CD4-positive, alpha-beta T cell treated with Interleukin-15 for 1 hour (primary cell): ENCODE data around the gene SEPTIN12.
"Not testable (repeated sequence)": the region's sequence is repeated elsewhere in the genome, so short reads cannot be mapped to it uniquely, and the experiment has no call there.

Experiments used
- DNase-seq: peaks from one replicate; pipeline ENCODE4 v3.0.0-alpha.2; 2020

Gene SEPTIN12

GRCh38 chr16:4750896-4751295, 37.2 kb downstream of the SEPTIN12 start:
- no peak for DNase-seq

DNA sequence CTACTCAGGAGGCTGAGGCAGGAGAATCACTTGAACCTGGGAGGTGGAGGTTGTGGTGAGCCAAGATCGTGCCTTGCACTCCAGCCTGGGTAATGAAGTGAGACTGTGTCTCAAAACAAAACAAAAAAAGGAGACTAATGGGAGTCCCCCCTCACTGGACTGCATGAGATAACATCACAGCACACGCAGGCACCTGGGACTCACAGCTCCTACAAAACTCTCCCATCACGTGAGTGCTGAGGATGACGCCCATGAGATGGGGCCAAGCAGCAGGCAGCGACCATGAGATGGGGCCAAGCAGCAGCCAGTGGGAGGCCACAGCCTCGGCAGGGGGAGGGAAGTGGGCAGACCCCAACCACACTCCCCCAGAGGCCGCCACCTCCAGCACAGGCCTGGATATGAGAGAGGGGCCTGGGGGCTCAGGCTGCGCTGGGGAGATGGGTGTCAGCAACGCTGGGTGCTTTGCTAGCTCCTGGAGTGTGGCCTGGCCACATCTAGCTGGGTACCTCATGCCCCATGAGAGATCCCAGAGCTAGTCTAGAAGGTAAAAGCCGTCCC, 38.4 kb downstream of the SEPTIN12 start:
- no peak for DNase-seq

DNA sequence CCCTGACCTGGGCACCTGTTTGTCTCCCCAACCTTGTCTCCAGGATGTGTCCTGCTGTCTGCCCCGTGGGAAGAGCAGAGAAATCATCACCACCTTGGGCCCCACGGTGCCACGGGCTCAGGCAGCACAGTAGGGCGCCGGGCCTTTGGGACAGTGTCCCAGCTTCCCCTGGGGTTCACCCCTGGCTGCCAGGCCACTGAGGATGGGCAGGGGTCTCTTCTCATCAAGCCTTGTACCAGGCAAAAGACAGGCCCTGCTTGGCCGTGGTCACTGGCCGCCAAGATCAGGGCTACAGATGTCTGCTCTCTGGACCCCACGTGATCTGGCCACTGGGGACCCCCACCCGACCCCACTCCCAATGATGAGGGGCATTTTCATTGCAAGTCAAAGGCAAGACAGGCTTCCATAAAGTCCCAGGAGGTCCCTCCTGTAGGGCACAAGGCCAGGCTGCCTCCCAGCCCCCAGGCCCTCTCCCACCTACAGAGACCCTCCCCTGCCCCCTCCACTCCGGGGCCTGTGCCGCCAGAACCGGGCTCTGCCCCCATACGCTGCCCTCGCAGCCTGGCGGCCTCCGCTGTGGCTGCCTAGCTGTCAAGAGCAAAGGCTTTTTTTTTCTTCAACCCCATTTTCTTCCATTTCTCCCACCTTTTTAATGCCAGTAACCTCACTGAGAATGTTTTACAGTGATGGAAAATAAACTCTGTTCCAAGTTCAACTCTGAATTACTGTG, 39.3 kb downstream of the SEPTIN12 start:
- no peak for DNase-seq

GRCh38 chr16:4747906-4748681, 40.1 kb downstream of the SEPTIN12 start:
- DNase-seq, result no peak

- no peak for DNase-seq
Measured at GRCh38 chr16:4746991-4747574, 41.1 kb downstream of the SEPTIN12 start.

DNA sequence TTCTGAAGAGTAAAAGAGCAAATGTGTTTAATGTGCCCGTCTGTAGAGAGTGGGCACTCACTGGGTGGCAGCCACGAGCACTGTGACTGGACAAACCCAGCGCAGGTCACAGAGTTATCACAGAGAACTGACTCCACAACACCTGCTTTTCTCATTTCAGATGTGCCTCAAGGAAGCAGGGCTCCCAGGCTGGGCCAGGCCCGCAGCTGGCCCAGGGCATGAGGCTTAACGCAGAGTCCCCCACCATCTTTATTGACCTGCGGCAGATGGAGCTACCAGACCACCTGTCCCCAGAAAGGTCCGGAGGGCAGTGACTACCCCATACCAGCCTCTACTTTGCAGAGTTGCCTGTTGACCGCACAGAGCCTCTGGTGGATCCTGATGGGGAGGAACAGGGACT, 41.9 kb downstream of the SEPTIN12 start:
- DNase-seq, result no peak

GRCh38 chr16:4745274-4745569, 42.9 kb downstream of the SEPTIN12 start:
- no peak for DNase-seq

DNA sequence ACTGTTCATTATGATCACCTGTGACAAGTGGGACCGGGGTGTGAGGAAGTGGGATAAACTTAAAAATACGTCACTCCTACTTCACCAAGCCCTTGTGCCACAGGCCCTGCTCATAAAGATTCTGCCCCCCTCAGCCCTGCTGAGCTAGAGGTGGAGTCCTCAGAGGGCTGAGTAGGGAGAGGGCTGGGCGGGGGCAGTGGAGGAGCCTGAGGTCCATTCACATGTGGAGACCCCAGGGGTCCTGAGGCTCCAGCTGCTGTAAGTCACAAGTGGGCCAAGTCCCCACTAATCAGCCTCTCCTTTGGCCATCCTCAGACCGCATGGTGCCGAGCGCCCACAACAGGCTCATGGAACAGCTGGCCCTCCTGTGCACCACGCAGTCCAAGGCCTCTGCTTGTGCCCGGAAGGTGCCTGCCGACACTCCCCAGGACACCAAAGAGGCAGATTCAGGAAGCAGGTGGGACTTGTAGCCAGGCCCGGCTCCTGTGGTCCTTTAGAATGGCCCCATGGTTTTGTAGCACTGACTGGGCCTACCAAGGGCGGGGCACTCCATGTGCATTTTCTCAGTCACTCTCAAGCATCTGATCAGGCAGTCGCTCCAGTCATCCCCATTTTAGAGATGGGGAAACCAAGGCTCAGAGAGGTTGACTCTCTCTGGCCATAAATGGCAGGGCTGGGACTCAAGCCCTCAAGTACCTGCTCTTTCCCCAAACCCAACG, 43.4 kb downstream of the SEPTIN12 start:
- DNase-seq, result no peak

- no peak for DNase-seq
Measured at GRCh38 chr16:4743226-4743878, 44.8 kb downstream of the SEPTIN12 start.

- not testable (repeated sequence) for DNase-seq
Measured at GRCh38 chr16:4738370-4738769, 49.8 kb downstream of the SEPTIN12 start.

GRCh38 chr16:4737545-4737944, 50.6 kb downstream of the SEPTIN12 start:
- no peak for DNase-seq

GRCh38 chr16:4736546-4736945, 51.6 kb downstream of the SEPTIN12 start:
- no peak for DNase-seq

DNA sequence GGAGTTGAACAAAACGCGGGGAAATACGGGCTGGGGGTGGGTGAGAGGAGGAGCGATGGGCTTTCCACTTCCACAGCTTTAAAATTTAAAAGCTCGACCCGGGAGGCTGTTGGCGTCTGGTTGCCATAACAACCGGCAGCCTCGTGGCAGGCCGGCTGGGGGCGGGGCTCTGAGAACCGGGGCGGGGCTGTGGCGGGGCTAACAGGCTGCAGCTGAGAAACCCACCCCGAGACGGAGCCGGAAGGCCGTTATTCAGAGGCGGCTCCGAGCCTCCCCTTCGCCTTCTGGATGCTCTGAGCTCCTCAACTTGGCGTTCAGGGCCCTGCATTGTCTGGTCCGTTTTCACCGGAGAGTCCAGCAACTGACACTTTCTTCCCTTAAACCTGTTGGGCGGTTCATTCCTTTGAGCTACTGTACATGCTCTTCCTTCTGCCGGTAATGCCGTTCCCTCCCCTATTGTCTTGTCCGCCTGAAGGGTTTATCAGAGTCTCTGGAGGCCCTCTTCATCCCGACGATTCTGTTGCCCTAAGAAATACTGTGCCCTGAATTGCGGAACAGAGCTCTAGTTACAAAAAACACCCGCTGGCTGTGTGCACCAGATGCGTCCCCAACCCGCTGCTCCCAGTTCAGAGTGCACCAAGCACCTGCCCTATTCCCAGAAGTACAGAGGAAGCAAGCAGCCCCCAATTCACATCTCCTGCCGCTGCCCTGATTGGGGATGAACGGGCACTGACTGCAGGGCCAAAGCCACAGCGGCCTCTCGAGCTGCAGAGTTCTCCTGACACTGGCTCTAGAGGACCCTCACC, 53.2 kb downstream of the SEPTIN12 start:
- peak; percentile 93 for DNase-seq

GRCh38 chr16:4734063-4734729, 53.9 kb downstream of the SEPTIN12 start, which contains the start of the genes ANKS3 and DNAAF8:
Gene ANKS3, minus strand, starts transcription at chr16:4734271. Its CDS starts 4,122 bp downstream, at chr16:4730149.
Gene DNAAF8, plus strand, starts transcription at chr16:4734537. Its CDS starts 1,978 bp downstream, at chr16:4736515.
- peak; percentile 80 for DNase-seq

DNA sequence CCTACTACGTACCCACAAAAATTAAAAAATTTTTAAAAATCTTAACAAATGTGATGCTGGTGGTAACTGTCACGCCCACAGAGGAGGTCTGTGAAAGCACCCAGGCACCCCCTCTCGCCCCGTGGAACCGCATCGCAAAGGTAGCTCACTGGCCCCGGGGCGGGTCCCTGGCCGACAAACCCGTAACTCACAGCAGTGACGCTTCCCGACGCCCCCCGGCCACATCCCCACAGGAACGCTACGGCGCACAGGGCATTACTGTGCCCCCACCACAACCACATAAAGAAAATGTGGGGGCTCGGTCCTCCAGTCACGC, 54.4 kb downstream of the SEPTIN12 start:
- DNase-seq, result no peak

- DNase-seq, result no peak
Measured at GRCh38 chr16:4733211-4733742, 54.9 kb downstream of the SEPTIN12 start.

DNA sequence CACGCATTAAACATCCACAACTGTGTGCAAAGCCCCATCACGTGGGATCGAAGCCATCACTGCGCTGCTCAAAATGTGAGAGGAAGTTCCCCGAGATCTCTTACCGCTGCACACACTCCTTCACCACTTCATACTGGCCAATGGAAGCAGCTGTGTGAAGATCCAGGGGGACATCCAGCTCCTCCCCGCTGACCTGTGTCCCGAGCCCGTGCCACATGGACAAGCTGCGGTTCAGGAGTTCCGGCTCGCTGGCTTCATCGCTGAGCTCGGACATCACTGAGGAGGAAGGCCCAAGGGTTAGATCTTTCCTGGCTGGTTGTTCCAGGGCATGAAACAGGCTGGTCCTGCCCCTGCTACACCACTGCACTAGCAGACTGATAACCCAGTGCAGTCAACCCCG, 58.3 kb downstream of the SEPTIN12 start:
- no peak for DNase-seq

- DNase-seq, result no peak
Measured at GRCh38 chr16:4728676-4729075, 59.5 kb downstream of the SEPTIN12 start.
